HCT116 (cell line): ENCODE results near the gene GAB2.

Source experiments
- CTCF ChIP-seq, 3 experiments: fragments of 200-600 bp in 1 of 3; sonication (generic) in 1 of 3; IDR thresholded peaks in 2 of 3; conservative IDR thresholded peaks in 1 of 3; 2 replicates each; pipeline ENCODE4 v1.5.1; 2012 to 2017; ENCODE audit warnings: low read depth in 2 of 3, low read length in 2 of 3, antibody characterized with exemption in 1 of 3, borderline replicate concordance in 1 of 3, control low read depth in 1 of 3, mild to moderate bottlenecking in 1 of 3, mixed read lengths in 1 of 3, mixed run types in 1 of 3, moderate library complexity in 1 of 3; ENCODE audit not compliant: insufficient read depth in 1 of 3
- ZNF274 ChIP-seq: fragments of 200-500 bp; sonication (Bioruptor generic); IDR thresholded peaks from 2 replicates; pipeline ENCODE4 v1.6.1; 2014; ENCODE audit warnings: mild to moderate bottlenecking, low read depth, low read length, inconsistent platforms

GRCh38 chr11:78373689-78374088 lies 43.9 kb downstream of the GAB2 start:
- TF ChIP-seq ZNF274: no peak
- no peak for TF ChIP-seq CTCF (IDR thresholded peaks at IDR 0.05 in 2 of 3, conservative IDR thresholded peaks at IDR 0.05 in 1 of 3; ENCODE audit: borderline replicate concordance in 1 of 3, insufficient read depth in 1 of 3, low read depth in 2 of 3, low read length in 2 of 3)
